UCSD-AML1 (cell line): ENCODE measurements around the gene CPNE2.
"Not testable (repeated sequence)": the region's sequence is repeated elsewhere in the genome, so short reads cannot be mapped to it uniquely, and the experiment has no call there.

Experiments used
- DNase-seq: peaks from one replicate; lab custom pipeline; 2025; ENCODE audit not compliant: unreplicated experiment; lab: John Stamatoyannopoulos, UW

Gene CPNE2

GRCh38 chr16:57166951-57167350 is 74.6 kb downstream of the CPNE2 start:
- DNase-seq = no peak

- no peak for DNase-seq
Measured at GRCh38 chr16:57167538-57167937, 75.2 kb downstream of the CPNE2 start.

DNA sequence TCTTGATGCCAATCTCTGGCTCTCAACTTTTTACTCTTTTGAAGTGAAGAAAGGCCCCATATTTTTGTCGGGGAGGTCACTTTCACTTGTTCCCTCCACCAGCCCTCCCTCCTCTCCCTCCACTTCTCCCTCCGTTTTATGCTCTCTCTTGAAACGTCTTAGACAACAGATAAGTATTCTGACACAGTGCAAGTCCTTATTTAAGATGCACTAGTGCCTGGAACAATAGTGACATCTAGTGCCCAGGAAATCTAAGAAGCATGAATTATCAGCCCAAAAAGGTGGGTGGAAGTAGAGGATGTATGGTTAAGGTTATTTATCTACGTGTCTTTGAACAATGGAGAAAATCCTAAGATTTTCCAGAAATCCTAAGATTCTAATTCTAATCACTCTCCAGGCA is 75.6 kb downstream of the CPNE2 start:
- DNase-seq = no peak

DNA sequence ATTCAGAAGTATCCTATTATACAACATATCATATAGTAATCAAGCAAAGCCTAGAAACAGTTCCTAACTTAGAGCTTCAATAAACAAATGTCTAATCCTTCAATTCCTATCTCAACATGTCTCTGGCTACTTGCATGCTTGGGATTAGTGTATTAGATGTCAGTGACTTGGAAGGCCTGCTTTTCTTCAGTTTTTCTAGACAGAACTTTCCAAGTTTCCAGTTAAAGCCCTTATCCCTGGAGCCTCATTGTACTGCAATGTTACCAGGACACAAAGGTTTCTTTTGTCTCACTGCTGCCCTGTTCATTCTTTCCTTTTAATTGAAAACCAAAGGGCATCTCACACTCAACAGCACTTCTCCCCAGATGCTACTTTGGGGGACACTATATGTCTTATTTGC is 76.9 kb downstream of the CPNE2 start:
- no peak for DNase-seq

- DNase-seq = no peak
Measured at GRCh38 chr16:57172721-57173290, 80.4 kb downstream of the CPNE2 start.

- no peak for DNase-seq
Measured at GRCh38 chr16:57175896-57176295, 83.5 kb downstream of the CPNE2 start.

GRCh38 chr16:57178196-57178595 is 85.8 kb downstream of the CPNE2 start:
- no peak for DNase-seq

DNA sequence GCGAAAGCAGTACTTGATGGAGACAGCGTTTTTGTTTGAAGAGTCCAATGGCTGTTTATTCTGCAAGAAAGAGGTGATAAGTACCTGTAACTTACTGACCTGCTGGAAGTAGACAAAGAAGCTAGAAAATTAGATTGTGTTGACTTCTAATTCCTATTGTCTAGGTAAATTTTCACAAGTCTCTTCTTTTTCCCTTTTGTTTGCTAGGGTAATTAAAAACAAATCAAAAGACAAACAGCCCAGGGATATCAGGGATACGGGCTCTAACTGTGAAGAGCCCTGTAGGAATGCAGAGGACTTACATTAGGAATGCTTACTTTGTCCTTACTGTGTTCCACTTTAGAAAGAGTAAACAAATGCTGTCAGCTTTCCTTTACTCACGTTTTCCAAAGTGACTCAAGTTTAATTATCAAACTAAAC is 86.4 kb downstream of the CPNE2 start:
- no peak for DNase-seq

GRCh38 chr16:57179215-57179828 is 86.9 kb downstream of the CPNE2 start:
- DNase-seq = no peak

- DNase-seq = no peak
Measured at GRCh38 chr16:57184113-57184512, 91.7 kb downstream of the CPNE2 start.

DNA sequence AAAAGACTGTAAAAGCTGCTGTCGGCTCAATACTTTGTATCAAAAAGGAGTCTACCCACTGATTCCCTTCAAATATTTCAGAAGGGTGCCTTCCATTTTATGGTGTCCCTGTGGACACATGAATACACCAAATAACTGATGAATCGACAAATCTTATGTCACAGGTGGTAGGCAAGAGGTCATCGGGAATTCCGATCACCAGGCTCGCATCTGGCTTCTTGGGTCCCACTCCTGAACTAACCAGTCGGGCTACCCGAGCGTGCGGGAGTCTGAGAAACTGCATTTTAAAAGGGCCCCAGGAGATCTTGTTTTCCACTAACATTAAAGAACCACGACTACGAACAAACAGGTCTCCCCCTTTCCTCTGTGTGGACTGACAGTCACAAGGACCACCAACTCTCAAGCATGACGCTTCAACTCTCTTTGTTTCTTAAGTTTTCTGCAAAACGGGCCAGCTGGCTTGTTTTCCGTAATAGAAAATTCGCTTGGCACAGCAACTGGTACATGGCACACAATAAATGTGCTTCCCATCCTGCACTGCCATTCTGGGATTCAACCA is 92.6 kb downstream of the CPNE2 start:
- DNase-seq = no peak

GRCh38 chr16:57185446-57185944 is 93.1 kb downstream of the CPNE2 start:
- DNase-seq = peak; percentile 66

- DNase-seq = peak; percentile 99
Measured at GRCh38 chr16:57185945-57186871, 93.8 kb downstream of the CPNE2 start, which contains the start of the genes PSME3IP1 and RSPRY1. Gene PSME3IP1, minus strand, starts transcription at chr16:57186039. Its CDS starts 12,185 bp downstream, at chr16:57173854. Gene RSPRY1, plus strand, starts transcription at chr16:57186329. Its CDS starts 18,330 bp downstream, at chr16:57204659.

DNA sequence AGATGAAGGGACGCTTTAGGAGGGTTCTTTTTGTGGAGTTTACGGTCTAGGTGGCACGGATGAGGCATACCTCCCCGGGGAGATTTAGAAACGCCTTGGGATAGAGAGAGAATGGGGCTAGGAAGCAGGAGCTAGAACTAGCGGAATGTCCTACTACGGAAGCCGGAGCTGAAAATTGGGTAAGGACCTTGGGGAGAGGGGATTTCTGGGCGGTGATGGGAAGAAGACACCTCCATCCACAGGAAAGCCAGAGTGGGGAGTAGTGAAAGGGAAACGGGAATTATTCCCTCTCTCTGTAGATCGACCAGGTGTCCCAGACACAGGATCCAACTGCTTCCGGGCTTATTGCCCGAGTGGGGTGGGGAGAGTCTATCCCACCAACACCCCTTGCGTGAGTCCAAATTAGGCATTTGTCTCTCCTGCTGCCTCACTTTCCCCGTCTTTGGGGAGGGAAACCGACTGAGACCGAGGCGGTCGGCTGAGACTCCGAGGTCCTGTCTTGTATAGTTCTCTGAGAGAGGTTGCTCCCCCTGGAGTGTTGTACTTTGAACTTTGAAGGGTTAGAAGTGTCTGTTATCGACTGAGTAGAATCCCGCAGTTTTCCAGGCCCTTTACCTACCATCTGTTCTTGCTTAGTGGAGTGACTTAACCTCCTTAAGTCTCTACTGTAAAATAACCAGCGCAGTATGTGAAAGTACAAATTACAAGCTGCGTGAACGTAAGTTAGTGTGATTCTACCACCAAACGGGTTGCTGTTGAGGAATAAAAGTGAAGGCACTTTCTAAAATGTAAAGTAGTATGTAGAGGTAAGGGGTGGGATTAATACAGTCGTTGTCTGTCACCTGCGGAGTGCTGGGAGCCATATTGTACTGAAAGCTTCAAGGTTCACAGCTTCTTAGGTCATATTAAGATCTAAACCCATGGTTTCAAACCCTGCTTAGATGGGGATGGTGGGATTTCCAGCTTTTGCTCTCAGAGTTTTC is 94.8 kb downstream of the CPNE2 start:
- peak; percentile 37 for DNase-seq

DNA sequence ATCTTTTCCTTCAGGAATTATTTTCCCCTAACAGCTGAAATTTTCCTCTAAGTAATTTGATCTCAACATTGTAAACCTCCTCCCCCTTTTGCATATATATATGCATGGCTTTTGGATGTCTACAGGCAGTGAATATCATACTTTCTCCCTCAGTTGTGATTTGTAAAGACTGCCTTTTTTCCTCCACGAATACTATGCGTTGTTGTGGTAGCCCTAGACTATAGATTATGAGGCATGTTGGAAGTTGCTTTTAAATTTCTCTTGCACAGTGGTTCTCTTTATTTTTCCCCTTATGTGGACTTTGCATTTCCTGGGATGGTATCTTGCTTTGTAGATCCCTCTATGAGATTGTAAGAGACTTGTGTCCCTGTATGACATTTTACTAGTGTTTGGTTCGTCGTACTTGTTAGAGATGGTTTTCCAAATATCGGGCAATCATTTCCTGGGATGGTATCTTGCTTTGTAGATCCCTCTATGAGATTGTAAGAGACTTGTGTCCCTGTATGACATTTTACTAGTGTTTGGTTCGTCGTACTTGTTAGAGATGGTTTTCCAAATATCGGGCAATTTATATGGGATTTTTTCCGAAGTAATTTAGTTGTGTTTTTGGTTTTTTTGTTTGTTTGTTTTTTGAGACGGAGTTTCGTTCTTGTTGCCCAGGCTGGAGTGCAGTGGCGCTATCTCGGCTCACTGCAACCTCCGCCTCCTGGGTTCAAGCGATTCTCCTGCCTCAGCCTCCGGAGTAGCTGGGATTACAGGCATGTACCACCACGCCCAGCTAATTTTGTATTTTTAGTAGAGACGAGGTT is 95.7 kb downstream of the CPNE2 start:
- not testable (repeated sequence) for DNase-seq

- no peak for DNase-seq
Measured at GRCh38 chr16:57188711-57189002, 96.3 kb downstream of the CPNE2 start.

DNA sequence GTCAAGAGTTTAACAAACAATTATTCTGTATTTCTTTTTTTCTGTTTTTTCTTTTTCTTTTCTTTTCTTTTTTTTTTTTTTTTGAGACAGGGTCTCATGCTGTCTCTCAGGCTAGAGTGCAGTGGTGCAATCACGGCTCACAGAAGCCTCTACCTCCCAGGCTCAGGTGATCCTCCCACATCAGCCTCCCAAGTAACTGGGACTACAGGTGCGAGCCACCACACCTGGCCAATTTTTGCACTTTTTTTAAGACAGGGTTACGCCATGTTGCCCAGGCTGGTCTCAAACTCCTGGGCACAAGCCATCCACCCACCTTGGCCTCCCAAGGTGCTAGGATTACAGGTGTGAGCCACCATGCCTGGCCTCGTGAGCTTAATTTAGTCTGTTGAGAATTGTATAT is 97.1 kb downstream of the CPNE2 start:
- not testable (repeated sequence) for DNase-seq

DNA sequence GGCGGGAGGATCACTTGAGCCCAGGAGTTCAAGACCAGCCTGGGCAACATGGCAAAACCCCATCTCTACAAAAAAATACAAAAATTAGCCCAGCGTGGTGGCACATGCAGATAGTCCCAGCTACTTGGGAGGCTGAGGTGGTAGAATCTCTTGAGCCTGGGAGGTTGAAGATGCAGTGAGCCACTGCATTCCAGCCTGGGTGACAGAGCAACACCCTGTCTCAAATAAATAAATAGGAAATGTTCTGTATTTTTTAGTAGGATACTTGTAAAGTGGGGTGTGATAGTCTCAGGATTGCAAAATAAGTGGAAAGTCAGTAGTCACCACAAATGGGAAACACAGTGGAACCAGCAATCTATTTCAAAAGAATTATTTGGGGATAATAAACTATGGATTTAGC is 97.8 kb downstream of the CPNE2 start:
- no peak for DNase-seq

DNA sequence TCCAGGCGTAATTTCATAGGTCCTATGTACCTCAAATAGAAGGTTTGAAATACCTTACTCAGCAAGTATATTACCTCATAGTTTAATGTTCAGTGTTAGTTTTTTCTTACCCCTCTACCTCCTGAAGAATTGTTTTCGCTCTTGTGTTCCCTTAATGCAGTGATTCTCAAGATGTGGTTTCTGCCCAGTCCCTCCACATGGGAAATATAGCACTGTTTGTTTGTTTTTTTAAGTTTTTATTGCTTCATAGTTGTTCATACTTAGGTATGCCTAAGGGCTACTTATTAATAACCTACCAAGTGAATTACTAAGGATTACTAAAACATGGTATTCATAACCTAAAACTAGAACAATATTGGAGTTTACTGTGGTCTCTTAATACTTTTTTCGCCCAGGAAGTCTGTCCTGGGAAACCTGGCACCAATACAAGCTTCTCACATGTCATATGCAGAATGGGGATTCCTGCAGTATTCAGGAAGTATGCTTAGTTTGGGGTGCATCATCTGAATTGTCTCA is 98.7 kb downstream of the CPNE2 start:
- DNase-seq = no peak
